HEK293 (cell line): ENCODE measurements around the gene APCDD1L.

Source experiments
- KLF1 ChIP-seq: fragments of 450-650 bp; formaldehyde crosslinking; IDR thresholded peaks from 2 replicates; pipeline ENCODE4 v1.5.1; 2016; ENCODE audit warnings: missing biosample characterization, missing genetic modification characterization
- PBX3 ChIP-seq: sonication (generic); formaldehyde crosslinking; IDR thresholded peaks from 2 replicates; pipeline ENCODE4 v1.8.1; 2022; ENCODE audit warnings: mild to moderate bottlenecking, moderate library complexity, missing genetic modification reagents
- PRDM1 ChIP-seq: fragments of 450-650 bp; formaldehyde crosslinking; IDR thresholded peaks from 2 replicates; pipeline ENCODE4; 2016; ENCODE audit warnings: missing biosample characterization, missing genetic modification characterization
- SP2 ChIP-seq: fragments of 450-650 bp; formaldehyde crosslinking; IDR thresholded peaks from 2 replicates; pipeline ENCODE4 v1.5.1; 2016; ENCODE audit warnings: missing biosample characterization, missing genetic modification characterization
- SP3 ChIP-seq: fragments of 450-650 bp; formaldehyde crosslinking; IDR thresholded peaks from 2 replicates; pipeline ENCODE4 v1.5.1; 2016; ENCODE audit warnings: missing biosample characterization, missing genetic modification characterization
- ZFP3 ChIP-seq: fragments of 450-650 bp; formaldehyde crosslinking; IDR thresholded peaks from 2 replicates; pipeline ENCODE4 v1.5.1; 2016; ENCODE audit warnings: low read depth, missing biosample characterization, missing genetic modification characterization
- ZNF133 ChIP-seq: fragments of 450-650 bp; formaldehyde crosslinking; IDR thresholded peaks from 2 replicates; pipeline ENCODE4 v1.5.1; 2016; ENCODE audit warnings: missing biosample characterization, missing genetic modification characterization
- ZNF585B ChIP-seq: fragments of 450-650 bp; formaldehyde crosslinking; IDR thresholded peaks from 2 replicates; pipeline ENCODE4 v1.5.1; 2016; ENCODE audit warnings: missing biosample characterization, missing genetic modification characterization
- ZNF654 ChIP-seq: fragments of 450-650 bp; formaldehyde crosslinking; IDR thresholded peaks from 2 replicates; pipeline ENCODE4 v1.5.1; 2016; ENCODE audit warnings: low read depth, missing biosample characterization, missing genetic modification characterization
- TF ChIP-seq, protein P1 (sequence below): fragments of 450-650 bp; formaldehyde crosslinking; IDR thresholded peaks from 2 replicates; pipeline ENCODE4 v1.5.1; 2016; ENCODE audit warnings: missing biosample characterization, missing genetic modification characterization
- TF ChIP-seq, protein P2 (sequence below): fragments of 450-650 bp; formaldehyde crosslinking; IDR thresholded peaks from 2 replicates; pipeline ENCODE4 v1.5.1; 2016; ENCODE audit warnings: missing biosample characterization, missing genetic modification characterization
- TF ChIP-seq, protein P3 (sequence below): fragments of 450-650 bp; formaldehyde crosslinking; IDR thresholded peaks from 2 replicates; pipeline ENCODE4 v1.5.1; 2016; ENCODE audit warnings: missing biosample characterization, missing genetic modification characterization

GRCh38 chr20:58553841-58554240 lies 38.6 kb upstream of the APCDD1L start:
- TF ChIP-seq ZNF133 (tag by site-specific recombination) (no peak), PRDM1 (tag by site-specific recombination) (no peak), ZNF585B (tag by site-specific recombination) (no peak), KLF1 (tag by site-specific recombination) (no peak), SP3 (tag by site-specific recombination) (no peak), SP2 (tag by site-specific recombination) (no peak), ZNF654 (tag by site-specific recombination) (no peak), PBX3 (CRISPR knock-in tag) (no peak), ZFP3 (tag by site-specific recombination) (no peak)
- TF ChIP-seq, protein P1, sequence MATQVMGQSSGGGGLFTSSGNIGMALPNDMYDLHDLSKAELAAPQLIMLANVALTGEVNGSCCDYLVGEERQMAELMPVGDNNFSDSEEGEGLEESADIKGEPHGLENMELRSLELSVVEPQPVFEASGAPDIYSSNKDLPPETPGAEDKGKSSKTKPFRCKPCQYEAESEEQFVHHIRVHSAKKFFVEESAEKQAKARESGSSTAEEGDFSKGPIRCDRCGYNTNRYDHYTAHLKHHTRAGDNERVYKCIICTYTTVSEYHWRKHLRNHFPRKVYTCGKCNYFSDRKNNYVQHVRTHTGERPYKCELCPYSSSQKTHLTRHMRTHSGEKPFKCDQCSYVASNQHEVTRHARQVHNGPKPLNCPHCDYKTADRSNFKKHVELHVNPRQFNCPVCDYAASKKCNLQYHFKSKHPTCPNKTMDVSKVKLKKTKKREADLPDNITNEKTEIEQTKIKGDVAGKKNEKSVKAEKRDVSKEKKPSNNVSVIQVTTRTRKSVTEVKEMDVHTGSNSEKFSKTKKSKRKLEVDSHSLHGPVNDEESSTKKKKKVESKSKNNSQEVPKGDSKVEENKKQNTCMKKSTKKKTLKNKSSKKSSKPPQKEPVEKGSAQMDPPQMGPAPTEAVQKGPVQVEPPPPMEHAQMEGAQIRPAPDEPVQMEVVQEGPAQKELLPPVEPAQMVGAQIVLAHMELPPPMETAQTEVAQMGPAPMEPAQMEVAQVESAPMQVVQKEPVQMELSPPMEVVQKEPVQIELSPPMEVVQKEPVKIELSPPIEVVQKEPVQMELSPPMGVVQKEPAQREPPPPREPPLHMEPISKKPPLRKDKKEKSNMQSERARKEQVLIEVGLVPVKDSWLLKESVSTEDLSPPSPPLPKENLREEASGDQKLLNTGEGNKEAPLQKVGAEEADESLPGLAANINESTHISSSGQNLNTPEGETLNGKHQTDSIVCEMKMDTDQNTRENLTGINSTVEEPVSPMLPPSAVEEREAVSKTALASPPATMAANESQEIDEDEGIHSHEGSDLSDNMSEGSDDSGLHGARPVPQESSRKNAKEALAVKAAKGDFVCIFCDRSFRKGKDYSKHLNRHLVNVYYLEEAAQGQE, result no peak
- TF ChIP-seq, protein P2, sequence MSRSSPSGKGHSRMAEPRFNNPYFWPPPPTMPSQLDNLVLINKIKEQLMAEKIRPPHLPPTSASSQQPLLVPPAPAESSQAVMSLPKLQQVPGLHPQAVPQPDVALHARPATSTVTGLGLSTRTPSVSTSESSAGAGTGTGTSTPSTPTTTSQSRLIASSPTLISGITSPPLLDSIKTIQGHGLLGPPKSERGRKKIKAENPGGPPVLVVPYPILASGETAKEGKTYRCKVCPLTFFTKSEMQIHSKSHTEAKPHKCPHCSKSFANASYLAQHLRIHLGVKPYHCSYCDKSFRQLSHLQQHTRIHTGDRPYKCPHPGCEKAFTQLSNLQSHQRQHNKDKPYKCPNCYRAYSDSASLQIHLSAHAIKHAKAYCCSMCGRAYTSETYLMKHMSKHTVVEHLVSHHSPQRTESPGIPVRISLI (tag by site-specific recombination), result no peak
- TF ChIP-seq, protein P3, sequence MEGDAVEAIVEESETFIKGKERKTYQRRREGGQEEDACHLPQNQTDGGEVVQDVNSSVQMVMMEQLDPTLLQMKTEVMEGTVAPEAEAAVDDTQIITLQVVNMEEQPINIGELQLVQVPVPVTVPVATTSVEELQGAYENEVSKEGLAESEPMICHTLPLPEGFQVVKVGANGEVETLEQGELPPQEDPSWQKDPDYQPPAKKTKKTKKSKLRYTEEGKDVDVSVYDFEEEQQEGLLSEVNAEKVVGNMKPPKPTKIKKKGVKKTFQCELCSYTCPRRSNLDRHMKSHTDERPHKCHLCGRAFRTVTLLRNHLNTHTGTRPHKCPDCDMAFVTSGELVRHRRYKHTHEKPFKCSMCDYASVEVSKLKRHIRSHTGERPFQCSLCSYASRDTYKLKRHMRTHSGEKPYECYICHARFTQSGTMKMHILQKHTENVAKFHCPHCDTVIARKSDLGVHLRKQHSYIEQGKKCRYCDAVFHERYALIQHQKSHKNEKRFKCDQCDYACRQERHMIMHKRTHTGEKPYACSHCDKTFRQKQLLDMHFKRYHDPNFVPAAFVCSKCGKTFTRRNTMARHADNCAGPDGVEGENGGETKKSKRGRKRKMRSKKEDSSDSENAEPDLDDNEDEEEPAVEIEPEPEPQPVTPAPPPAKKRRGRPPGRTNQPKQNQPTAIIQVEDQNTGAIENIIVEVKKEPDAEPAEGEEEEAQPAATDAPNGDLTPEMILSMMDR, result no peak
